ENCODE measurements around the gene RAP1B.

RAP1B gene

GRCh38 chr12:68589194-68589593 lies 21.5 kb upstream of the RAP1B start:
- Mint-ChIP-seq H3K36me3 (ENCODE audit: low read depth) (peaks cover 24% of the 10 kb centered on the region), H3K4me1 (ENCODE audit: low read depth) (peaks cover 34% of the 10 kb centered on the region), H3K9me3 (peaks cover 24% of the 10 kb centered on the region), H3K27ac (no peak overlapping the region), H3K27me3 (ENCODE audit: low read depth) (no peaks in the 10 kb centered on the region), H3K4me3 (no peak overlapping the region)
- no peak for DNase-seq (ENCODE audit: low spot score)

- peaks cover 24% of the 10 kb centered on the region for H3K9me3 Mint-ChIP-seq
- peak; percentile 16 for DNase-seq (ENCODE audit: low spot score)
- H3K36me3 Mint-ChIP-seq (ENCODE audit: low read depth) = peaks cover 24% of the 10 kb centered on the region
- peak overlapping the region; percentile 62 for H3K4me3 Mint-ChIP-seq
- no peaks in the 10 kb centered on the region for H3K27me3 Mint-ChIP-seq (ENCODE audit: low read depth)
- H3K4me1 Mint-ChIP-seq (ENCODE audit: low read depth) = peaks cover 33% of the 10 kb centered on the region
- peak overlapping the region; percentile 73 for H3K27ac Mint-ChIP-seq
These were observed 18.8 kb upstream of the RAP1B start for GRCh38 chr12:68591734-68592418.

GRCh38 chr12:68595241-68595640 lies 15.5 kb upstream of the RAP1B start:
- no peak for DNase-seq (ENCODE audit: low spot score)
- Mint-ChIP-seq H3K36me3 (ENCODE audit: low read depth) (peaks cover 14% of the 10 kb centered on the region), H3K27me3 (ENCODE audit: low read depth) (no peaks in the 10 kb centered on the region), H3K4me1 (ENCODE audit: low read depth) (peaks cover 37% of the 10 kb centered on the region), H3K27ac (no peak overlapping the region), H3K4me3 (no peak overlapping the region), H3K9me3 (peaks cover 16% of the 10 kb centered on the region)

GRCh38 chr12:68601767-68602166 lies 8.9 kb upstream of the RAP1B start:
- Mint-ChIP-seq H3K4me3 (no peak overlapping the region), H3K9me3 (no peaks in the 10 kb centered on the region), H3K27ac (no peak overlapping the region), H3K36me3 (ENCODE audit: low read depth) (no peaks in the 10 kb centered on the region), H3K4me1 (ENCODE audit: low read depth) (peaks cover 17% of the 10 kb centered on the region), H3K27me3 (ENCODE audit: low read depth) (no peaks in the 10 kb centered on the region)
- DNase-seq (ENCODE audit: low spot score) = no peak

GRCh38 chr12:68602720-68603119 lies 8.0 kb upstream of the RAP1B start:
- no peaks in the 10 kb centered on the region for H3K27me3 Mint-ChIP-seq (ENCODE audit: low read depth)
- no peak overlapping the region for H3K27ac Mint-ChIP-seq
- H3K4me1 Mint-ChIP-seq (ENCODE audit: low read depth) = peaks cover 17% of the 10 kb centered on the region
- DNase-seq (ENCODE audit: low spot score) = no peak
- no peaks in the 10 kb centered on the region for H3K36me3 Mint-ChIP-seq (ENCODE audit: low read depth)
- H3K9me3 Mint-ChIP-seq = no peaks in the 10 kb centered on the region
- H3K4me3 Mint-ChIP-seq = no peak overlapping the region

- H3K4me3 Mint-ChIP-seq = no peak overlapping the region
- H3K27ac Mint-ChIP-seq = no peak overlapping the region
These were observed 2.5 kb upstream of the RAP1B start for GRCh38 chr12:68608191-68608590.

GRCh38 chr12:68609998-68610369 lies 715 bp upstream of the RAP1B start:
- DNase-seq (ENCODE audit: low spot score) = no peak
- Mint-ChIP-seq H3K9me3 (no peaks in the 10 kb centered on the region), H3K27ac (peak overlapping the region; percentile 96), H3K27me3 (ENCODE audit: low read depth) (no peaks in the 10 kb centered on the region), H3K36me3 (ENCODE audit: low read depth) (peaks cover 31% of the 10 kb centered on the region), H3K4me3 (peak overlapping the region; percentile 95), H3K4me1 (ENCODE audit: low read depth) (peaks cover 40% of the 10 kb centered on the region)

More at GRCh38 chr12:68608191-68608590, 2.5 kb upstream of the RAP1B start:
- Mint-ChIP-seq H3K36me3 (ENCODE audit: low read depth) (peaks cover 14% of the 10 kb centered on the region), H3K27me3 (ENCODE audit: low read depth) (no peaks in the 10 kb centered on the region), H3K9me3 (no peaks in the 10 kb centered on the region), H3K4me1 (ENCODE audit: low read depth) (peaks cover 28% of the 10 kb centered on the region)
- no peak for DNase-seq (ENCODE audit: low spot score)

GRCh38 chr12:68611094-68611805 lies 551 bp downstream of the RAP1B start:
- H3K4me3 Mint-ChIP-seq = peak overlapping the region; percentile 95
- no peaks in the 10 kb centered on the region for H3K27me3 Mint-ChIP-seq (ENCODE audit: low read depth)
- H3K9me3 Mint-ChIP-seq = no peaks in the 10 kb centered on the region
- peaks cover 48% of the 10 kb centered on the region for H3K4me1 Mint-ChIP-seq (ENCODE audit: low read depth)
- peaks cover 38% of the 10 kb centered on the region for H3K36me3 Mint-ChIP-seq (ENCODE audit: low read depth)
- DNase-seq (ENCODE audit: low spot score) = peak; percentile 27
- H3K27ac Mint-ChIP-seq = peak overlapping the region; percentile 87

- DNase-seq (ENCODE audit: low spot score) = no peak
- peaks cover 38% of the 10 kb centered on the region for H3K36me3 Mint-ChIP-seq (ENCODE audit: low read depth)
- H3K9me3 Mint-ChIP-seq = no peaks in the 10 kb centered on the region
- no peaks in the 10 kb centered on the region for H3K27me3 Mint-ChIP-seq (ENCODE audit: low read depth)
- peaks cover 48% of the 10 kb centered on the region for H3K4me1 Mint-ChIP-seq (ENCODE audit: low read depth)
- H3K27ac Mint-ChIP-seq = peak overlapping the region; percentile 87
- peak overlapping the region; percentile 95 for H3K4me3 Mint-ChIP-seq
These were observed 1.1 kb downstream of the RAP1B start for GRCh38 chr12:68611806-68612160.

- Mint-ChIP-seq H3K27me3 (ENCODE audit: low read depth) (no peaks in the 10 kb centered on the region), H3K4me3 (peak overlapping the region; percentile 95), H3K9me3 (no peaks in the 10 kb centered on the region), H3K27ac (peak overlapping the region; percentile 87), H3K36me3 (ENCODE audit: low read depth) (peaks cover 38% of the 10 kb centered on the region), H3K4me1 (ENCODE audit: low read depth) (peaks cover 49% of the 10 kb centered on the region)
- DNase-seq (ENCODE audit: low spot score) = no peak
These were observed 1.5 kb downstream of the RAP1B start for GRCh38 chr12:68612202-68612601.

GRCh38 chr12:68612697-68613096 lies 2.0 kb downstream of the RAP1B start:
- peaks cover 51% of the 10 kb centered on the region for H3K4me1 Mint-ChIP-seq (ENCODE audit: low read depth)
- H3K27ac Mint-ChIP-seq = peak overlapping the region; percentile 87
- H3K27me3 Mint-ChIP-seq (ENCODE audit: low read depth) = no peaks in the 10 kb centered on the region
- no peak for DNase-seq (ENCODE audit: low spot score)
- peak overlapping the region; percentile 95 for H3K4me3 Mint-ChIP-seq
- no peaks in the 10 kb centered on the region for H3K9me3 Mint-ChIP-seq
- H3K36me3 Mint-ChIP-seq (ENCODE audit: low read depth) = peaks cover 38% of the 10 kb centered on the region

GRCh38 chr12:68613209-68613904 lies 2.7 kb downstream of the RAP1B start:
- Mint-ChIP-seq H3K27ac (peak overlapping the region; percentile 87), H3K4me1 (ENCODE audit: low read depth) (peaks cover 47% of the 10 kb centered on the region), H3K27me3 (ENCODE audit: low read depth) (no peaks in the 10 kb centered on the region), H3K9me3 (no peaks in the 10 kb centered on the region), H3K36me3 (ENCODE audit: low read depth) (peaks cover 38% of the 10 kb centered on the region), H3K4me3 (peak overlapping the region; percentile 95)
- DNase-seq (ENCODE audit: low spot score) = peak; percentile 38

GRCh38 chr12:68614105-68614679 lies 3.5 kb downstream of the RAP1B start:
- H3K27me3 Mint-ChIP-seq (ENCODE audit: low read depth) = no peaks in the 10 kb centered on the region

GRCh38 chr12:68614769-68615168 lies 4.1 kb downstream of the RAP1B start:
- DNase-seq (ENCODE audit: low spot score) = no peak
- H3K9me3 Mint-ChIP-seq = no peaks in the 10 kb centered on the region
- H3K4me3 Mint-ChIP-seq = peak overlapping the region; percentile 95
- H3K27me3 Mint-ChIP-seq (ENCODE audit: low read depth) = no peaks in the 10 kb centered on the region
- peaks cover 45% of the 10 kb centered on the region for H3K36me3 Mint-ChIP-seq (ENCODE audit: low read depth)
- H3K27ac Mint-ChIP-seq = peak overlapping the region; percentile 72
- H3K4me1 Mint-ChIP-seq (ENCODE audit: low read depth) = peaks cover 53% of the 10 kb centered on the region

More at GRCh38 chr12:68614105-68614679, 3.5 kb downstream of the RAP1B start:
- H3K27ac Mint-ChIP-seq = peak overlapping the region; percentile 72
- DNase-seq (ENCODE audit: low spot score) = no peak
- H3K36me3 Mint-ChIP-seq (ENCODE audit: low read depth) = peaks cover 43% of the 10 kb centered on the region
- peak overlapping the region; percentile 95 for H3K4me3 Mint-ChIP-seq
- no peaks in the 10 kb centered on the region for H3K9me3 Mint-ChIP-seq
- H3K4me1 Mint-ChIP-seq (ENCODE audit: low read depth) = peaks cover 52% of the 10 kb centered on the region
